GM19467 (cell line): ENCODE data around the gene TMEM130.

Source experiments
- ATAC-seq: cut with Tn5 transposase; IDR thresholded peaks from one replicate; pipeline ENCODE4 v1.9.1; 2021; ENCODE audit warnings: mild to moderate bottlenecking, moderate library complexity; ENCODE audit not compliant: unreplicated experiment

TMEM130 gene, protein sequence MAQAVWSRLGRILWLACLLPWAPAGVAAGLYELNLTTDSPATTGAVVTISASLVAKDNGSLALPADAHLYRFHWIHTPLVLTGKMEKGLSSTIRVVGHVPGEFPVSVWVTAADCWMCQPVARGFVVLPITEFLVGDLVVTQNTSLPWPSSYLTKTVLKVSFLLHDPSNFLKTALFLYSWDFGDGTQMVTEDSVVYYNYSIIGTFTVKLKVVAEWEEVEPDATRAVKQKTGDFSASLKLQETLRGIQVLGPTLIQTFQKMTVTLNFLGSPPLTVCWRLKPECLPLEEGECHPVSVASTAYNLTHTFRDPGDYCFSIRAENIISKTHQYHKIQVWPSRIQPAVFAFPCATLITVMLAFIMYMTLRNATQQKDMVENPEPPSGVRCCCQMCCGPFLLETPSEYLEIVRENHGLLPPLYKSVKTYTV

DNA sequence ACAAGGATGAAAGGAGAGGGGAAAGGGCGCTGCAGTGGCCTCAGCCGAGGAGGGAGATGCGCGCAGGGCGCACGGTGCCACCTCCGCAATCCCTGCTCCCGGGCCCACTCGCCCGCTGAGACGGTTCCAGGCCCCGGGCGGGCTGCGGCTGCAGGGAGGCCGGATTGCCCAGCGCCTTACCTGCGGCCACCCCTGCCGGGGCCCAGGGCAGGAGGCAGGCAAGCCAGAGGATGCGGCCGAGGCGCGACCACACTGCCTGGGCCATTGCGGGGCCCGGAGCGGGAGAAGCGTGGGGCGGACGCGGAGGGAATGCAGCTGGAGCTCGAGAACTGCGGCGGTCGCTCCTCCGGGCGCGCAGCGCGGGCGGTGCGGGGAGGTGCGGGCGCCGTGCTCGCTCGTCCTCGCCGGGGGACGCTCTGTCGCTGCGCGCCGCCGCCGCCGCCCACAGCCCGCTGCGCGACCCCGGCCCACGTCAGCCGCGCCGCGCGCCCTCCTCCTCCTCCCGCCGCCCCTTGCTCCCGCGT is at the start of gene TMEM130:
Gene TMEM130 (minus strand): TSS at position 418 of the 524 bp plus-strand sequence. CDS start 153 bp downstream, at position 265.
- ATAC-seq, result no peak

DNA sequence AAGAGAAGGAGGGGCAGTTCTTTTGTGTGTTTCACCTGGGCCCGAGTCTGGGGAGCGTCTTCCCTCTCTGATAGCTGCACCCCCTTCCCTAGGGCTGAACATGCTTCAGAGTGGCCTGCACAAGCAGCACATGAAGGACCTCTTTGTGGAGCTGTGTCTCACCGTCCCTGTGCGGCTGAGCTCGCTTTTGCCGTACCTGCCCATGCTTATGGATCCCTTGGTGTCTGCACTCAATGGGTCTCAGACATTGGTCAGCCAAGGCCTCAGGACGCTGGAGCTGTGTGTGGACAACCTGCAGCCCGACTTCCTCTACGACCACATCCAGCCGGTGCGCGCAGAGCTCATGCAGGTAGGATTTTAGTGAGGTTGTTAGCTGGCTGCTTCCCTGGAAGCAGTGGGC is 47.5 kb upstream of the TMEM130 start:
- no peak for ATAC-seq

DNA sequence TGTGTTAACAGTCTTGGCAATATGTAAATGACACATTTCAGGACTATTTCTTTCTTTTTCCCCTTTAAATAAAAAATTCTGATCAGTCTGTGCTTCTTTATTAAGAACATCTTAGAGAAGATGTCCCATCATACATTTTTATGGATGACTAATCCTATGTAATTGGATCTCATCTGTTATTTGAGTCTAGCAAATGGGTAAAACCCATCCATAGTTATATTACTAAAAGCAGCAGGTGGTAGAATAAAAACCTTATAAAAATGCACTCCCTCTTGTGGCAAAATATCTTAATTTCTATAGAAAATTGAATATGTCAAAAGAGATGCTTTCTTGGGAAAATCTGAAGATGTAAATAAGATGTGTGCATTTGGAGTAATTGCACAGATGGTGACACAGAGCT is 43.8 kb upstream of the TMEM130 start:
- no peak for ATAC-seq

DNA sequence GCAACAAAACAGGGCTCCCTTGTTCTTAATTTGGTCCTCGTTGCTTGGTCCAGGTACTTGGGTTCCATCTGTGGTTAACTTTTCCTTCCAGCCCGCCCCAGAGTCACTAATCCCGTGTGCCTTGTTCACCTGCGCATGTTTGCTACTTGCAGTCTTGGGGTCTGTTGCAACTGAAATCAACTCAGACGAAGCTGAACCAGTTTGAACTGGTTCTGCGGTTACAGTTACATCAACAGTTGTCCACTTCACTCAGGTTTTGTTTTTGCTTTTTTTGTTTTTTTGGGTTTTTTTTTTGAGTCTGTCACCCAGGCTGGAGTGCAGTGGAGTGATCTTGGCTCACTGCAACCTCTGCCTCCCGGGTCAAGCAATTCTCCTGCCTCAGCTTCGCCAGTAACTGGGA is 43.2 kb upstream of the TMEM130 start:
- no peak for ATAC-seq

DNA sequence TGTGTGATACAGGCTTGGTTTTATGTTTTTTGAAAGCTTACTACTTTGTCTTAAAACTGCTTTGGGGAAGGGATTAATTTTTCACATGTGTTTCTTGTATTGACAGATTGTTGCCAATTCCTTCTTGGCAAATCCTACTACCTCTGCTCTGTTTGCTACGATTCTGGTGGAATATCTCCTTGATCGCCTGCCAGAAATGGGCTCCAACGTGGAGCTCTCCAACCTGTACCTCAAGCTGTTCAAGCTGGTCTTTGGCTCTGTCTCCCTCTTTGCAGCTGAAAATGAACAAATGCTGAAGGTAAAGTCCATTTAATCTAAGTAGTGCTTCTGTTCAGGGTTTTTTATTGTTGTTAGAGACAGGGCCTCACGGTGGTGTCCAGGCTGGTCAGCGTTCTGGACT is 42.1 kb upstream of the TMEM130 start:
- ATAC-seq, result no peak

DNA sequence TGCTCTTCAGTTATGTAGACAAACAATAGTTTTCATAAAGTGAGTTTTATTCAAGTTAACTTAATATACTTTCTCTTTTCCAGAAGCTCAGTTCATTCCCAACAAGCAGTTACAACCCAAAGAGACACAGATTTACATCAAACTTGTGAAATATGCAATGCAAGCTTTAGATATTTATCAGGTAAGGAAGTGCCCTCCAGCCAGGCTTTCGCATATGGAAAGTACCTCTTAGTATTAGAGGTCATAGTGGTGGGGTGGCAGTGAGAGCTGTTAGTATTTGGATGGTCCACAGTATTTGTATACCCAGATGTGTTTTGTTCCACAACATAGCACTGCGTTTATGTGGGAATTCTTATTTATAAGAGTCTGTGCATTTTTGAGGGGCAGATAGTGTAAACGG is 40.6 kb upstream of the TMEM130 start:
- no peak for ATAC-seq

DNA sequence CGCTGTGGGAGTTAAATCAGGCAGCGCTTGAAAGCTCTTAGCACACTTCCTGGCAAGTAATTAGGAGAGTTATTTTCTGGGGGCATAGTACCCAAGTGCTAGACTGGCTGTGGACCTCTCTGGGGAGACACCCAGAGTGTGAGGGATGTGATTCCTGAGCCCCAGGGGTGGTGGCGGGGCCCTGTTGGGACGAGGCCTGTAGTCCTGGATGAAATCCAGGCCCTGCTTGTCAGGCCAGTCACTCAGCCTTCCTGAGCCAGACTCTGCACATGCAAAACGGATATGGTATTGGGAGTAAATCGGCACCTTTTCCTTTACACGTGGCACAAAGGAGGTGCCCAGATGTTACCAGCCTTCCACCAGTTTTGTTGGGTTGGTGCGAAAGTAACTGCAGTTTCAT is 39.7 kb upstream of the TMEM130 start:
- ATAC-seq, result no peak

DNA sequence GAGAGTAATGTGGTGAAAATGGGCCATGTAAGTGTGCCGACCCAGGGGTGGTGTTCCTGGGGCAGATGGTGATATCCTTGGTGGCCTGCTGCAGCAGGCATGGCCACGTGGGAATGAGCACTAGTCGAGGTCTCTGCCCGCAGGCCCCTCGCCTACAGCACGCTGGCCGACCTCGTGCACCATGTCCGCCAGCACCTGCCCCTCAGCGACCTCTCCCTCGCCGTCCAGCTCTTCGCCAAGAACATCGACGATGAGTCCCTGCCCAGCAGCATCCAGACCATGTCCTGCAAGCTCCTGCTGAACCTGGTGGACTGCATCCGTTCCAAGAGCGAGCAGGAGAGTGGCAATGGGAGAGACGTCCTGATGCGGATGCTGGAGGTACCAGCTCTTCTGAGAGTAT is 38.8 kb upstream of the TMEM130 start:
- ATAC-seq, result no peak

DNA sequence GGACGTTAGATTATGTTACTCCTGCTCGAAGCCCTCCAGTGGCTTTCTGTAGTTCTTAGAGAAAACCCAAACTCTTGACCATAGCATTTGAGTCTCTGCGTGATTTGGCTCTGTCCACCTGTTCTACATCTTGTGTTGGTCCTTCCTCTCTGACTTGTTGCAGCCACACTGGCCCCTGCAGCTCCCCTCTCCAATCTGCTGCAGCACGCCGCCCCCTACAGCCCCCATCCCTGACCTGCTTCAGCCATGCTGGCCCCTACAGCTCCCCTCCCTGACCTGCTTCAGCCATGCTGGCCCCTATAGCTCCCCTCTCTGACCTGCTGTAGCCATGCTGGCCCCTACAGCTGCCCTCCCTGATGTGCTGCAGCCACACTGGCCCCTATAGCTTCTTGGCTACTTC is 37.8 kb upstream of the TMEM130 start:
- ATAC-seq, result no peak

DNA sequence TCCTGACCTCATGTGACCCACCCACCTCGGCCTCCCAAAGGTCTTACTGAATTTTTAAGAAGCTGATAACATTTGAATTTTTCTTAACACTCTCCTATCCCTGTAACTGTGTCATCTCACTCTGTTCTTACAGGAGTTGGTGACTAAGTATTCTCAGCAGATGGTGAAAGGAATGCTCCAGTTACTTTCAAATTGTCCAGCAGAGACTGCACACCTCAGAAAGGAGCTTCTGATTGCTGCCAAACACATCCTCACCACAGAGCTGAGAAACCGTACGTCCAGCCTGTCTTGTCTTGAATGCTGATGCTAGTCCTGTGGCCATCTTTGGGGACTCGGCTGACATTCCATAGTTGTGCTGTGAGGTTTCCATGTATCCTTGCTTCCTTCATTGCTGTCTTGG is 33.4 kb upstream of the TMEM130 start:
- no peak for ATAC-seq

DNA sequence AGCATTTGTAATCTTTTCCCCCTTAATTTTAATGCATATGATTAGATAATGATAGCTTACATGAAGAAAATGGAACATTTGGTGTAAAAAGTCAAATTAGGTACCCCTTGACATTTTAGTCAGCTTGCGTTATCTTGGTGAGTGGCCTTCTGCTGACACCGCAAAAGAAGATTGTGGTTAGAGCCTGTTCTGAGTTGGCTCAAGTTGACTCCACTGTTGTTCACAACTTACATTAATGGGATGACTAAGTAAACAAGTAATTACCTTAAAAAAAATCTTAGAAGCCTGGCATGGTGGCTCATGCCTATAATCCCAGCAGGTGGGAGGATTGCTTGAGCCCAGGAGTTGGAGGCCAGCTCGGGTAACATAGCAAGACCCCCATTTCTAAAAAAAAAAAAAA is 32.7 kb upstream of the TMEM130 start:
- no peak for ATAC-seq

DNA sequence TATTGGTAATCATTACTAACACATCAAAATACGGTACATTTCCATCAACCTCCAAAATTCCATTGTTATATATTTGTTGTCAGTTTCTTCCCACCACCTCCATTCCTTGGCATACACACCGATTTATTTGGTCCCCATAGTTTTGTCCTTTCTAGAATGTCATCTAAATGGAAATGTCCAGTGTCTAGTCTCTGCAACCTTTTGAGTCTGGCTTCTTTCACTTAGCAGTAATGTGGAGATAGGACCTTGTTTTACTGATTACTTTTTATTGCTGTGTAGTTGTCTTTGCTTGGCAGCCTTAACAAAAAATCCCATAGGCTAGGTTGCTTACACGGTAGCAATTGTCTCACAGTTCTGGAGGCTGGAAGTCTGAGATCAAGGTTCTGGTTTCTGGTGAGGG is 31.0 kb upstream of the TMEM130 start:
- ATAC-seq, result no peak

DNA sequence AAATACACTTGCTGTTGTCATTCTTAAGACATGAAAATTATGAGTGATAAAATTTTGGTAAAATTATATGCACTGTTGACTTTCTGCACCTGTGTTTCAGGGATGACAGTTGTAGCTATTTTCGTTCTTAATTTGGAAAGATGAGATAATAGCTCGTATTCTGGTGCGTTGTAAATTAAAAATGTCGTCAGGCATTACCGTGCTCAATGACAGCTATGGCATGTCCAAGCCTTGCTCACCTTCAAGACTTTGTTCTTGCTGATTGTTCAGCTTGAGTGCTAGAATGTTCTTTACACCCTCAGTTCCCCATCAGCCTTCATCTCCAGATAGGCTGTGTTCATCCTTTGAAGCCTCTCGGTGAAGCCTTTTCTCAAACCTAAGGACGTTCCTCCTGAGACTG is 30.0 kb upstream of the TMEM130 start:
- ATAC-seq, result no peak

DNA sequence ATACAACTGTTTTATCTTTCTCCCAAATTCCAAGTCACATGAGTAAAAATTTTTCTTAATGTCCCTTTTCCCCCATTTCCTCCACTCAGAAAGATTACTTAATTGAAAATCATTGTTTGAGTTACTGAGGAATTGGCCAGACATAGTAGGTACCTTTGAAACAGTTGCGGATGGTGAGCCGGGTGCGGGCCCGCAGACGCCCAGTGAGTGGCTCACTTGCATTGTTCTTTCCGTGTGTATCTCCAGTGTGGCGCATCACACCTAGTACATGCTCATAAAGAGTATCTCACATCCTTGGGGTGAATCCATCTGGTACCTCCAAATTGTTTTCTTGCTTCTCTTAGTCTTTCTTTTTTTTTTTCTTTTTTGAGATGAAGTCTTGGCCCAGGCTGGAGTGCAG is 22.8 kb upstream of the TMEM130 start:
- ATAC-seq, result no peak

DNA sequence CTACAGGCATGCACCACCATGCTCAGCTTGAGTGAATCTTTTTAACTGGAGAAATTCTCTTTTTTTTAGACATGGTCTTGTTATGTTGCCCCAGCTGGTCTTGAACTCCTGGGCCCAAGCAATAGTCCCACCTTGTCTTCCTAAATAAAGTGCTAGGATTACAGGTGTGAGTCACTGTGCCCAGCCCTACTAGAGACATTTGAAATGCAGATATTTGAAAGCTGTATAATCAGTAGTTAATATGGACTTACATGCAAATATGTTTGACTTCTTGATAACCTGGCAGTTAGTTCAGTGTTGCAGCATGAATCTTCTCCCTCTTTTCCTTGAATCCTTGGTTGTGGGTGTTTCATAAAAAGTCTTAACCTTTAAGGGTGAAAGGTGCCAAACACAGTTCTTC is 17.2 kb upstream of the TMEM130 start:
- no peak for ATAC-seq

DNA sequence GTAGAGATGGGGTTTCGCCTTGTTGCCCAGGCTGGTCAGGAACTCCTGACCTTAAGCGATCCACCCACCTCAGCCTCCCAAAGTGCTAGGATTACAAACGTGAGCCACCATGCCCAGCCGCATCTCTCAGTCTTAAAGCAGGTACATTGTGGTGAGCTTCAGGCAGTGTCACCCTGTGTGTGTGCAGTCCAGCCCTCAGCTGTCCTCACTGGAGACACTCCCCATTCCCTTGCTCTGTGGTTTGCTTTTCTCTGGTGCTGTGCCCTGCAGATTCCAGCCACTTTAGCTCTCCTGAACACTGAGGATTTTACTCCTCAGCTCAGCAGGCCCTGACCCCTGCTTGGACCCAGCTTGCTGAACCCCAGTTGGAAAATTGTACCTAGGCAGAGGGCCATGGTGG is 14.6 kb upstream of the TMEM130 start:
- ATAC-seq, result no peak

DNA sequence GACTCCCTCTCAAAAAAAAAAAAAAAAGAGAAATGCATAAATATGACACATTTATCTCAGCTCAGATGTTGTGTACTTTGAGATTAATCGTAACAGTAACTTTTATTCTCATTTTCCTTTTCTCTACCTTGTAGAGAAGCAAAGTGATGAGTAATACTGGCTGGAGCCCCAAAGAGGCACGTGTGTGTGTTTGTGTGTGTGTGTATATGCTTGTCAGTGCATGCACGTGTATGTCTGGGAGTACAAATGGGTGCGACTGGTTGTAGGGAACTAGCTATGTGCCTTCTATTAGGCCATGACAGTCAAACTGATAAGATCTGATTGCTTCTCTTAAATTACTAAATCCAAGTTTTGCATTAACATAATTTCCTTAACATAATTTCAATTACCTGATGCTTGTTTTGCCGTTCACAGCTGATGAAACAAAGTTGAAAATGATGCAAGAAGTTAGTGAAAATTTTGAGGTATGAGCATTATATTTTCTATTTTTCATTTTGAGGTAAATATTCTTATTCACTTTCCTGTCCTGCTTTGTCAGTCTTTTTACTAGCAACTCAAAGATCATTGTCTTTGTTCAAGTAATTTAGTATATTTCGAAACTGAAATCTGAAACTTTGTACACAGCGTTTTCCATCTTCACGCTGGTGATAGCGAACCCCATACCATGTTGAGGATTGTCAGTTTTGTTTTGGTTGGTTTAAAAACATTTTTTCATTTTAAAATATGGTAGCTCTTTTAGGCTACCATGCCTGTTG is 11.9 kb upstream of the TMEM130 start:
- ATAC-seq, result no peak

DNA sequence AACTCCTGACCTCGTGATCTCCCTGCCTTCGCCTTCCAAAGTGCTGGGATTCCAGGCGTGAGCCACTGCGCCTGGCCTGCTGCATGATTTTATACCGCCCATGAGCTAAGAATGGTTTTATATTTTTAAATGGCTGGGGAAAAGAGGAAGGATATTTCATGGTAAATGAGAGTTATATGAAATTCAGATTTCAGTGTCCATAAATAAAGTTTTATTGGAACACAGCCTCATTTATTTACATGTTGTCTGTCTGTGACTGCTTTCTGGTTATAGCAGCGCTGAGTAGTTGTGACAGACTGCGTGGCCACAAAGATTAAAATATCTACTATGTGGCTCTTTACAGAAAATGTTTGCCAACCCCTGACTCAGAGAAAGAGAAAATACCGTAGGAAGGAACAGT is 10.7 kb upstream of the TMEM130 start:
- ATAC-seq, result no peak

DNA sequence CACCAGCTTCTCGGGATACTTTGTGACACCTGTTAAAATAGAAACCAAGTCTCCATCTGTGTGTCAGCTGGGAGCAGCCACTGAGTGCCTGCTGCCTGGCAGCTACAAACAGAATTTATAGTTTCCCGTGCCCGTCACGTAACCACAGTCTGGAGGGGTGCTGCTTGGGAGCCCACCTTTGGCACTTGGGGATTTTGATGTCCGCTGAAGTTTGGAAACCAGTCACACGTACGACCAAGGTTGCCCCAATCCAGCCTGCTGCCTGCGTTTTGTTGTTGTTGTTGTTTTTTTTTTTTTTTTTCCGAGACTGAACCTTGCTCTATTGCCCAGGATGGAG is 10.1 kb upstream of the TMEM130 start:
- no peak for ATAC-seq

DNA sequence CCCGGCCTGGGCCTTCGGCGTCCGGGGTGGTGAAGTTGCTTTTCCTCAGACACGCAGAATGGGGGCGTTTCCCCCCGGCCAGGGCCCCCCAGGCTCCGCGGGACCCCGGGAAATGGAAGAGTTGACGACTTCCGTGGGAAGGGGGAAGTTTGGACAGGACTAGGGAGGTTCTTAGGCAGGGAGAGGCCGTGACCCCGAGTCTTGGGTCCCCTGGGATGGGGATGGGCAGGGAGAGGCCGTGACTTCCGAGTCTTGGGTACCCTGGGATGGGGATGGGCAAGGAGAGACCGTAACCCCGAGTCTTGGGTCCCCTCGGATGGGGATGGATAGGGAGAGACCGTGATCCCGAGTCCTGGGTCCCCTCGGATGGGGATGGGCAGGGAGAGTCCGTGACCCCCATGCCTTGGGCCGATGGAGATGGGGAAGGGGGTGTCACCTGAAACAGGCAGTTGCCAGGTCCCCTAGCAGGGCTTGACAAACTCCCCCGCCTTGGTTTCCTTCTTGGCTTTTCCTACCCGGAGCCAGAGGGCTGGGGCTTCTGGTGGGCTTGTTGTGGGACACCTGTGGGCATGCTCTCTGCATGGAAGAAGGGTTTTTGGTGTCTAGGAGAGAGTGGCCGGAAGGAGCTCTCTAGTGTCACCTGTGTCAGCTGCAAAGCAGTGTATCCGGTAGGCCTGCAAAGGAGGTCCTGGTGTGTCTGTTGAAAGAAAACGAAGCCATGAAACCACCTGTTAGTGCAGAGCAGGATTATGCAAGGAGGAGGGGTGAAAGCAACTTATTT is 9.6 kb upstream of the TMEM130 start:
- peak; percentile 77 for ATAC-seq

DNA sequence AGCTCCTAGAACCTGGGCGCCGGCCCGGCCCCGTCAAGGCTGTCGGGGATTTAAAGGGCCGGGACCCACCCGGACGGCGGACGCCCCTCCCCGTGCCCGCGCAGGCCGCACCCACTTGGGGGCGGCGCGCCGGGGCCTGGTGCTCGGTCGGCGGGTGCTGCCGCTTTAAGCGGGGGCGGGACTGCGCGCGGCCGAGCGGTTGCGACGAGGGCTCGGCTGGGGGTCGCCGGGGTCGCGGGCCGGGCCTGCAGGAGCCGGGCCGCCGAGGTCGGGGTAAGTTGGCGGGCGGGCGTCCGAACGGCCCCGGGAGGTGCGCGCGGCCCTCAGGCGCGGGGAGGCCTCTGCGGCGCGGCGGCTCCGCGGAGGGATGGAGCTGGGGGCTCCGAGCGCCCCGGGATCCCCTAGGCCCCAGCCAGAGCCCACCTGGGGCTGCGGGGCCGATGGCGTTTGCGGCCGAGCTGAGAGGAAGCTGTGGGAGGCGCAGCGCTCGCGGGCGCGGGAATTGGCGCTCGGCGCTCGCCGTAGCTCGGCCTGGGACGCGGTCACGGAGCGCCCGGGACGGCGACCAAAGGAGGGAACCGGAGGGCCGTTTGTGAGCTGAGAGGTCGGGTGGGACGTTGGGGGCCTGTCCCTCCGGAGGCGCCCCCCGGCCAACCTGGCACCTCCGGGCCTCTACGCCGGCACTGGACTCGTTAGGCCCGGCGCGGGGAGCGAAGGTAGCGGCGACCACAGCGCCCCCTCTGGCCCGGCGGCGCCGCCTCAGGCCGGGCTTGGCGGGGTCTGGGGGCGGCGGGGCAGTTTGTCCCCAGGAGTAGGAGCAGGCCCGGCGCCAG is 8.8 kb upstream of the TMEM130 start, which contains the start of gene TRRAP:
Gene TRRAP (plus strand): TSS at position 168 of the 833 bp plus-strand sequence. CDS start 2,619 bp downstream, outside the sequence.
- peak; percentile 56 for ATAC-seq
